HG02571 (cell line): ENCODE results near the gene SUGP1.

Experiments used
- ATAC-seq: cut with Tn5 transposase; IDR thresholded peaks from one replicate; pipeline ENCODE4 v1.9.1; 2021; ENCODE audit warnings: mild to moderate bottlenecking, moderate library complexity; ENCODE audit not compliant: unreplicated experiment

The SUGP1 gene

GRCh38 chr19:19304186-19304965 is 15.9 kb downstream of the SUGP1 start:
- no peak for ATAC-seq

- no peak for ATAC-seq
Measured at GRCh38 chr19:19303411-19303810, 16.9 kb downstream of the SUGP1 start.

- ATAC-seq, result no peak
Measured at GRCh38 chr19:19300613-19301012, 19.7 kb downstream of the SUGP1 start.

GRCh38 chr19:19297759-19298158 is 22.6 kb downstream of the SUGP1 start:
- no peak for ATAC-seq

- ATAC-seq, result no peak
Measured at GRCh38 chr19:19296953-19297689, 23.2 kb downstream of the SUGP1 start.

- no peak for ATAC-seq
Measured at GRCh38 chr19:19294914-19295313, 25.4 kb downstream of the SUGP1 start.

- ATAC-seq, result no peak
Measured at GRCh38 chr19:19292607-19293006, 27.7 kb downstream of the SUGP1 start.

- ATAC-seq, result no peak
Measured at GRCh38 chr19:19285686-19286085, 34.6 kb downstream of the SUGP1 start.

GRCh38 chr19:19280561-19280960 is 39.7 kb downstream of the SUGP1 start:
- ATAC-seq, result no peak

GRCh38 chr19:19279853-19280252 is 40.5 kb downstream of the SUGP1 start:
- no peak for ATAC-seq

GRCh38 chr19:19279062-19279612 is 41.2 kb downstream of the SUGP1 start:
- no peak for ATAC-seq

GRCh38 chr19:19278315-19278714 is 42.0 kb downstream of the SUGP1 start:
- ATAC-seq, result no peak

- no peak for ATAC-seq
Measured at GRCh38 chr19:19276851-19277250, 43.5 kb downstream of the SUGP1 start.

GRCh38 chr19:19276386-19276785 is 43.9 kb downstream of the SUGP1 start:
- no peak for ATAC-seq

GRCh38 chr19:19274716-19275565 is 45.4 kb downstream of the SUGP1 start:
- ATAC-seq, result no peak

- ATAC-seq, result no peak
Measured at GRCh38 chr19:19274146-19274545, 46.2 kb downstream of the SUGP1 start.

GRCh38 chr19:19271828-19272599 is 48.3 kb downstream of the SUGP1 start:
- no peak for ATAC-seq

GRCh38 chr19:19270749-19271571 is 49.3 kb downstream of the SUGP1 start:
- no peak for ATAC-seq

GRCh38 chr19:19269952-19270694 is 50.2 kb downstream of the SUGP1 start:
- ATAC-seq, result no peak
